ENCODE measurements around the gene MED16. TPM values are rescaled to one million over a fixed set of nuclear protein-coding genes. Genes with fewer than 3 reads are reported as not detected.

The MED16 gene
- total and polyA plus RNA-seq, 2 of the 4 experiments (the other 2 are of a cell fraction), result 8.1 to 40.2 TPM

GRCh38 chr19:879711-880438, 13.1 kb downstream of the MED16 start:
- Histone ChIP-seq H3K4me2 (ENCODE audit: low read depth, low read length) (no peak overlapping the region), H3K56ac (ENCODE audit: extremely low read depth, insufficient read depth, low read length) (no peak overlapping the region), H4K20me1 (ENCODE audit: insufficient read depth, low read length) (peaks cover 10% of the 10 kb centered on the region), H3K23ac (ENCODE audit: low read depth, low read length) (no peak overlapping the region), H2AK9ac (replicated peaks; ENCODE audit: low read depth, low read length, poor library complexity) (no peak overlapping the region), H4K8ac (ENCODE audit: low read depth in 2 of 2, low read length in 2 of 2) (no peak overlapping the region), H3K9me3 (ENCODE audit: control insufficient read depth, insufficient read depth, low read length) (no peaks in the 10 kb centered on the region), H3K9me1 (ENCODE audit: insufficient read depth, low read length) (no peaks in the 10 kb centered on the region), H3K4me1 (ENCODE audit: control insufficient read depth, insufficient read depth, low read length) (no peaks in the 10 kb centered on the region), H3K27me3 (ENCODE audit: control insufficient read depth, insufficient read depth, low read length) (no peaks in the 10 kb centered on the region), H2BK15ac (ENCODE audit: low read depth, low read length) (no peak overlapping the region), H2BK120ac (ENCODE audit: low read depth, low read length) (no peak overlapping the region), H3K4me3 (ENCODE audit: insufficient read depth, low read depth, low read length) (no peak overlapping the region), H3K27ac (ENCODE audit: insufficient read depth, low read length) (no peak overlapping the region), H4K5ac (ENCODE audit: low read depth, low read length) (no peak overlapping the region), H3K79me1 (ENCODE audit: low read depth in 1 of 2, low read length in 2 of 2) (peaks cover 0 to 7% of the 10 kb centered on the region in 2 experiments; a peak in 1 of 4 replicates), H2AK5ac (ENCODE audit: low read depth, low read length) (no peak overlapping the region), H3K14ac (replicated peaks; ENCODE audit: low read depth, low read length) (no peak overlapping the region), H3K36me3 (ENCODE audit: control insufficient read depth, insufficient read depth, low read length) (peaks cover 70% of the 10 kb centered on the region), H4K91ac (ENCODE audit: insufficient read depth, low read depth, low read length) (no peak overlapping the region), H3K18ac (ENCODE audit: low read depth, low read length) (no peak overlapping the region), H2BK5ac (ENCODE audit: low read depth, low read length, poor library complexity, severe bottlenecking) (no peak overlapping the region), H3K9ac (ENCODE audit: low read depth, low read length) (no peak overlapping the region), H3K4ac (ENCODE audit: low read depth, low read length) (no peak overlapping the region), H2AFZ (replicated peaks; ENCODE audit: low read length, poor library complexity) (no peak overlapping the region), H2BK20ac (ENCODE audit: low read depth, low read length) (no peak overlapping the region)
- intact Hi-C loops (cut with micrococcal nuclease), result no loop called here
- no peak for DNase-seq
- BruUV-seq (replicated peaks), result no TSS peak
- ATAC-seq (ENCODE audit: low read depth), result no peak
- in situ Hi-C loops (cut with MboI; ENCODE audit: low sequenced_read_pairs), result no loop called here
- WGBS, 2 experiments (ENCODE audit: extremely low coverage in 2 of 2, insufficient read length in 1 of 2), result 89% methylated on average over 24 of the region's 37 CpGs; no CpG with 5 or more reads in 1 of the 2 experiments
- dilution Hi-C loops (cut with HindIII; ENCODE audit: low sequenced_read_pairs, unreplicated experiment), result no loop called here
- ChIA-PET CTCF (no interaction called here), POLR2A (ENCODE audit: unreplicated experiment) (interaction anchor here (0.6 kb wide), 1 partner anchor 31 kb away, joined by 4 read pairs; no protein-coding TSS in a partner anchor)
- no peak for TF ChIP-seq SMC3 (IDR thresholded peaks at IDR 0.05; ENCODE audit: low read depth, low read length)
- TF ChIP-seq CEBPB (IDR thresholded peaks at IDR 0.05; ENCODE audit: low read depth, low read length), result no peak
- no peak for TF ChIP-seq BHLHE40 (IDR thresholded peaks at IDR 0.05; ENCODE audit: low read depth, low read length)
- no peak for TF ChIP-seq MAZ (IDR thresholded peaks at IDR 0.05; ENCODE audit: borderline replicate concordance, low read depth, low read length)
- TF ChIP-seq CHD1 (IDR thresholded peaks at IDR 0.05; ENCODE audit: low read depth, low read length), result no peak
- TF ChIP-seq RCOR1 (IDR thresholded peaks at IDR 0.05; ENCODE audit: insufficient replicate concordance, low read length), result no peak
- TF ChIP-seq FOS (IDR thresholded peaks at IDR 0.05; ENCODE audit: low read depth, low read length), result no peak
- TF ChIP-seq POLR2A (IDR thresholded peaks at IDR 0.05; ENCODE audit: low read depth, low read length), result no peak
- no peak for TF ChIP-seq MXI1 (IDR thresholded peaks at IDR 0.05; ENCODE audit: borderline replicate concordance, low read depth, low read length)

All from IMR-90 (cell line).